NCI-H1694 (cell line): Measurements from ENCODE around the gene LBH.
A peak's percentile ranks its signal among the peaks of the same experiment; 100 is the strongest.

Source experiments
- DNase-seq: peaks from one replicate; lab custom pipeline; 2025; lab: John Stamatoyannopoulos, UW

LBH gene

DNA sequence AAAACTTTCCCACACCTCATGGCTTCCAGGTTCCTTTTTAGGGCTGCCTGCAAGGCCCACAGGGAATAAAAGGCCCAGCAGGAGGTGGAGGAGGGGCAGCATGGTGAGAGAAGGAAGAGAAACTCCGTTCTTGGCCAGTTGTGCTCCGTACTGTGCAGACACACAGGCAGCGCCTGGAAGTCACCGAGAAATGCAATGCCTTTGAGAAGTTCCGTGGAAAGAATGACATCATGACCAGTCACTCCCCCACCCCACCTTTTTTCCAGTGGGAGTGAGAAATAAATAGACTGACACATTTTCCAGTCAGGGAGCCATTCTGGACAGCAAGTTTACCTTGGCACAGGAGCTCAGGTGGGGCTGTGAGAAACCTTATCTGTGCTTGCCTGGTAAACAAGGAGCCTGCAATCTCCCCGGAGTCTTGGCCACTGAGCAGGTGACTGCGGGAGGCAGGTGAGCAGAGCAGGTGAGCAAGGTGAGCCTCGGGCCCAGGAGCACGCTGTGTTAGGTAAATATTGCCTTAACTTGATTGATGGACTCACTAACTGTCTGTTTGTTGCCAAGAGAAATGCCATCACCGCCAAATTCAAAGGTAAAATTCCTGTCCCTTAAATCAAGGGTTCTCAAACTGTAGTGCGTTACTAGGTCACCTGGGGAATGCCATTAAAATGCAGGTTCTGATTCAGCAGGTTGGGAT lies 13.5 kb upstream of the LBH start:
- no peak for DNase-seq

DNA sequence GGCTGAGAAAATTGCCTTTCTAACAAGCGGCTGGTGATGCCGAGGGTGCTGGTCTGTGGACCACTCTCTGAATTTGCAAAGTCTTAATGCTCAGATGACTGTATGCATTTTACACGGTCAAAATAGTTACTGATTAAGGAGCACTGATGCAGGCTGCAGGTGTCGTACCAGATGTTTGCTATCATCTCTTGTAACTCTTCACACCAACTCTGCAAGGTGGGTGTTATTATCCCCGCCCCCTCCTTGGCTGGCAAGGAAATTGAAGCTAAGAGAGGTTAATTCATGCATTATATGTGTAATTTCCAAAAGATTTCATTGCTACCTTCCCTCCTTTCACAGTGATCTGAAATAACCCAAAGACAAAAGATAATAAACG lies 13.0 kb upstream of the LBH start:
- DNase-seq, result no peak

DNA sequence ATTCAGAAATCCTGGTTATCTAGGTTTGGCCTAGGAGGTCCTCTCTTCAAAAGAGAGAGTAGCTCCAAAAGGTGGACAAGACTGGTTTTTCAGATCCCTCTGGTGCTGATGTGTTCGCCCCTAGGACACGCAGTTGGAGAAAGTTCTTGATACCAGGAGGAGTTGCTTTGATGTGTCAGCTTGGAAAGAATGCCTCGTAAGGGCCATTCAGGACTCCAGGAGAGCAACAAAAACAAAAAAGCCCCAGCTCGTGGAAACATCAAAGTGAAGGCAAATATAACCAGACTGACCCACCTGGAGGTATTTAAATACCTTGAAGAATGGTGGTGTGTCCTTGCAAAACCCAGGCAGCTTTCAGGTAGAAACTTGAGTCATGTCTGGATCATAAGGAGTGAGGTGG lies 12.5 kb upstream of the LBH start:
- no peak for DNase-seq

DNA sequence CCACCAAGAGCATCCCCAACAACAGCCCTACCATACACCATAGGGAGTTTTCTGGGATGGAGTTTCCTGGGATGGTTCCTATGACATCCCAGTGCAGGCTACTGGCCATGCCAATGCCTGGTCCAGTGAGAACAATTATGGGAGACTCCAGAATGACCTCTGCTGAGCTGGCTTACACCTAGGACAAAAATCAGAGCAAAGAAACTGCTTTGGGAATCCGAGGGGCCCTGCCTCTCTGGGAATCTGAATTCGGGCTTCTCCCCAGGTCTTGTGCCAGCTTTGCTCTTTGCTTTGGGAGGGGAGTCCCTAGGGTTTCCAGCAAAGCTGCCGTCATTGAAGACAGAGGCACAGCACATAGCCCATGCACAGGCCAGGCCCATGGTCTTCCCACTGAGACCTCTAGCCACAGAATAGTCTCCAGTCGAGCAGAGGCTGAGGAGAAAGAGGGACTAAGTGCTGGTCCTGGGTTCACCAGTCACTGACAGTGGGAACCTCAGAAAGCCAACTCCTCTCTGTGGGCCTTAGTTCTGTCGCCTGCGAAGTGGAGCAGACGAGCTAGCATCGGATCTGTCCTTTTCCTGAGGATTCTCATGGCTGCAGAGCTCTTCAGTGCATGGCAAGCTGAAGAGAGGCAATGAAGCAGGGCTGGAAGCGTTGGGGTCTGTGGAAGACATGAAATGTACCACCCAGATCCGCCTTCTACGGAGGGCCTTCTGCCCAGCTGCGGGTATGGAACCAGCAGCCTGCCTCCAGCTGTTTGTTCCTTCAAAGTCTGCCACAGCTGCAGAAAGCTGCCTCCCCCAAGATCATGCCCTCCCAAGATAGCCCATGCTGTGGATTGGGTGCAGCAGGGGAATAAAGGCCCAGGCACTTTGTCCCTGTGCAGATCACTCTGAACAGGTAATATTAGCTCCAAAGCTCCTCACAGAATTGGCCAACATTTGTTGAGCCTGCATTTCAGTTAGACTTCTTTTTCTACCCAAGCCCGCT lies 11.2 kb upstream of the LBH start:
- no peak for DNase-seq

DNA sequence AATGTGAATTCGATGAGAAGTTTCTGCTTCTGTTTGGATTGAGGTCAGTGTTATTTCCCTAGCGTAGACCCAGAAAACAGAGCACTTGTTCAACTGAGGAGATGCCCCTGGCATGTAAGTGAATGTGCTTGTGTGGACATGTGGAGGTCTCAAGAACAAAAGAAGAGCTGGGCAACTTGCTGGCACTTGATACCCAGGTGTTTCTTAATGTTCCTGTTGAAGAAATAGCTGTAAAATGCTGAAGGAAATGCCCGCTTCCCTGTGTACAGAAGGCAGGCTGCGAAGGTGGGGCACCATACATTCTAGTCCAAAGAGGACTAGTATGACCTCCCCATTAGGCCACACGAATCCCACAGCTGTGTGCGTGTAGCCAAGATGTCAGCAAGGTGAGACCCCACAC lies 9.8 kb upstream of the LBH start:
- no peak for DNase-seq

DNA sequence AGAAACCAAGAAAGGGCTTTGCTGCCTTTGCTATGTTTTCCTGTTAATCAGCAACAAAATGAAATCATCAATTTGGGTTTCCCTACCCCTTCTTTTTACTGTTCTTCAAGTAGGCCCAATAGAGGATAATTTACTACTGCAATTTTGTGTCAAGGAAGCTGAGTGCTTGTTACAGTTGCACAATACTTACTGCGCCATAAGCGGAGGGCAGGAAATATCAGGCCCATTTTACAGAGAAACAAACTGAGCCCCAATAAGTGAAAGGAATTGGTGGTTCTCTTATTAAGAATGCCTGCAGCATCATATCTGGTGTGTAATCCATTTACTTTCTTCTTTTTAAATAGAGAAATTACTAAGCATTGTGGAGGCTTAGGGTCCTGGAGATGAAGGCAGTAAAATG lies 9.3 kb upstream of the LBH start:
- DNase-seq, result no peak

DNA sequence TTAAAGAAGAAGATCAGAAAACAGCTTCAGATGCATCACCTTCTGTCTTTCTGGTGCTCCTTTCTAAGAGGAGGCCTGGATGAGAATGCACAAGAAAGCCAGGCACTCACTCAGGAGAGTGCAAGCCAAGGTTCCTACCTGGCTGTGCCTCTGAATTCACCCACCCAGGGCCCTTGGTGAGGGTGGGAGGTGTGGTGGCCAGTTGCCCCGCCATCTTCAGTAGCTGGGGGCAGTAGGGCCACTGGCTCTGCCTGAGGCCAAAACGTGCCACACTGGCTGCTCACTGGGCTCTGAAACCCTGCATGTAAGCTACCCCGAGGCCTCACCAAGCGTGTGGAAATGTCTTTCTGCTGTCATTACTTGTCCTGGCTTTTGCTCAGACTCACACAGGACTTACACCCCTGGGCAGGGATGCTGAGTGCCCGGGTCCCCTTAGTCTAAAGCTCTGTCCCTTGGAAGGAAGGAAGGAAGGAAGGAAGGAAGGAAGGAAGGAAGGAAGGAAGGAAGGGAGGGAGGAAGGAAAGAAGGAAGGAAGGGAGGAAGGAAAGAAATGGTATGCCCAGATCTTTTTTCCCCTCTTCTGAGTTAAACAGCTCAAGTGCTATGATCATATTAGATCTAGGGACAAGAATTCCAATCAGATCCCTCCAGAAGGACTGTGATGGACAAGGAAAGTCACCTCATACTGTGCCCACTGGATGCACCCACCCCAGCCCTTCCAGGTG lies 8.5 kb upstream of the LBH start:
- DNase-seq, result no peak

DNA sequence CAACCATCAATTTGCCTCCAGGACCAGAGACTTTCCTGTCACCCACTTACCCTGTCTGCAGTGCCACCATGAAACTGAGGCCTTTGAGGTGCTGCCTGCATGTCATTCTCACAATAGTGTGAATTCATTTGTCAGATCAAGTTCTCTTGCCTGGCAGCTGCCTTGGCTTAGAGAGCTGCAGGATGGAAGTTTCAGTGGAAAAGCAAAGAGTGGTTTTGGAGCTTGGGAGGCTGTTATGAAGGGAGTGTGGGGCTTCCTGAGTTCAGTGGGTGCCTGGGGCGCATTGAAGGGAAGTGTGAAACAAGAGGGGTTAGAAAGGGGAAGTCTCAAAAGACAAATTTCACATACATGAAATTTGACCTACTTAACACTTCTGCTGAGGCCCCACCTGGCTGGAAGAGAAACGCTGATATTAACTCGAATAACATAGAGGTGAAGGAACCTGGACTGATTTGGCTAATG lies 7.9 kb upstream of the LBH start:
- DNase-seq, result no peak

DNA sequence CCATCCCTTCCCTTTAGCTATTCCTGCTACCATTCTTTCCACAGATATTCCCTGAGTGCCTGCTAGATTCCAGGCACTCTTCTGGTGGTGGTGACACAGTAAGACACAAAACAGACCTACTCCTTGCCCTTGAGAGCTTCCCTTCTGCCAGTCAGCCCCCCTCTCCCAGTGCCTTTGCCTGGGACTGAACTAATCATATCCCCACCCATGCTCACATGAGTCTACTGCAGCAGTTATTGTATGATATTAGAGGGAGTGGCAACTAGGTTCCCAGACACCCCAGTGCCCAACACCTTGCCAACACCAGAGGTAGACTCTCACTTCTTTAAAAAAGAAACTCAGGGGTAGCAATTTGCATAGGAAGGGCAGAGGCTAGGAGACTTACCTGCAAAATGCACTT lies 7.2 kb upstream of the LBH start:
- no peak for DNase-seq

DNA sequence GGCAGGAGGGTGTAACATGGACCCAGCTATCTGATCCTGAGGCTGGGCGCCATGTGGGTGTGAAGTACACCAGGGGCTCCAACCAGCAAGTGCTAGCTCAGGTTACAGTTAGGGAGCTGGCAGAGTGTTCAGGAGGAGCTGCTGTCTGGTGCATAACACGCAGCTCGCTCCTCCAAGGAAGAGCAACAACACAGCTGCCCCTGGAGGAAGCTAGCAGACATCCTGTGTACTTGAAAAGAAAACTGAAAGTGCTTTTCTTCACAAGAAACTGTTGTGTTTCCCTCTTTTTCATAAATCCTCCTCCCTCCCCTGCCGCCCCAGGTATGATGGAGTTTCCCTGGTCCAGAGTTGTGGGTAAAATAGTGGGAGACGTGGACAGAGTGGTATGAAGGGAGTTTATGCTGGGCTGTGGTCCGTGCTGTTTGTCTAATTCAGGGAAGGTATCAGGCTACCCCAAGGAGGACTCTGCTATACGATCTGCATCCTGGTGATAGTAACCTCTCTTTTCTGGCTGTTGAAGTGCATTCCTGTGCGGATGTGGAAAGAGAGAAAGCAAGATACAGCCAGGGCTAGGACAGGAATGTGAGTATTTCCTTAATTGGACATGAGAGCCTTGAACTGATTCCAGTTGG lies 6.1 kb upstream of the LBH start:
- no peak for DNase-seq

DNA sequence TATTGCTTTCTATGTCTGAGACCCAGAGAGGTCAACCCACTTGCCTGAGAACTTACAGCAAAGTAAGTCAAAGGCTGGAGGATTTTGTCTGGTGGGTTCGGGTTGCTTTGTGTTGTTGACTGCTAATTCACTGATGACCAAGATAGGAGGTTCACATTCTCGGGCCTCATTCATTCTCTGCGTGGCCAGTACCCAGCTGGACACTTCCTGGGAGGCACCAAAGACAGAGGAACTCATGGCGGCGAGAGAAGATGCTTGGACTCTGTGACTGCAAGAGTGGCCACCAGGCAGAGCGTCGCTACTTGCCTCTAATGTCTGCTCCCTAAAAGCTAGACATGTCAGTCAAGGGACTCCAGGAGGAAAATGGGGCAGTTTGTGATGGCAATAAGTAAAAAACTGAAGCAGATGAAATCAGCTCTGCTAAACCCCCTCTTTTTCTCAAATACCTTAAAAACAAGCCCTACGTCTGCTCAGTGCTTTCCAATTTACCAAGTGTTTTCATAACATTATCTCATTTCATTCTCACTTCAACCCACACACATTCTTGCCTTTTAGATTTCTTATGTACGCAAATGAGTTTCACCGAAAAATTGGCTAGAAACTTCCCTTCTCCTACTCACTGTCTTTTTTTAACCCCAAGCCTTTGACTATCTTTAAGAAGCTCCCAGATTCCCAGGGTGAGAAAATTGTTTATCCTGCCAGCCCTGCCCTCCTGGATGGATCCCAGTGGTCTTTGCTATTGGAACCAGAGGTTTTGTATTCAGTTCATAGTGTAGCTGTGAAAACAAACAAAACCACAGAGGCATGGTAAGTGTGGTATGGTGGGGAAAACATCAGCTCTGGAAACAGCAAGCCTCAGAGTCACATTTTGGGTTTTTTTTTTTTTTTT lies 4.9 kb upstream of the LBH start:
- no peak for DNase-seq

DNA sequence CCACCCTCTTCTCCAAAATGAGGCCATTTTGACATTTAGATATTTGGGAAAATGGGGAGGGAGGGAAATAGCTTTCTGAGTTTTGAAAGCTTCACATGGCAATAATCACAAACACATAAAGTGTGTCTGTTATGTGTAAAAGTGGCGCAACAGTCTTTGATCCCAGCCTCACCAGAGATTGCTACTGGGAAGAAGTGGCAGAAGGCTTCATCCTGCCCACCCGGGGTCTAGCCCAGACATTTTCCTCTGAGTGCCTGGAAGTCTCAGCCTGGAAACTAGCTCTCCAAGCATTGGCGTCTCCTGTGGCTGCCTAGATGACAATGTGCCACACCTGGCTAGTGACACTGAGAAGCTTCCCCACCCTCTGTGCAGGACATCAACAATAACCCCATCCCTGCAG lies 1.7 kb upstream of the LBH start:
- DNase-seq, result no peak

DNA sequence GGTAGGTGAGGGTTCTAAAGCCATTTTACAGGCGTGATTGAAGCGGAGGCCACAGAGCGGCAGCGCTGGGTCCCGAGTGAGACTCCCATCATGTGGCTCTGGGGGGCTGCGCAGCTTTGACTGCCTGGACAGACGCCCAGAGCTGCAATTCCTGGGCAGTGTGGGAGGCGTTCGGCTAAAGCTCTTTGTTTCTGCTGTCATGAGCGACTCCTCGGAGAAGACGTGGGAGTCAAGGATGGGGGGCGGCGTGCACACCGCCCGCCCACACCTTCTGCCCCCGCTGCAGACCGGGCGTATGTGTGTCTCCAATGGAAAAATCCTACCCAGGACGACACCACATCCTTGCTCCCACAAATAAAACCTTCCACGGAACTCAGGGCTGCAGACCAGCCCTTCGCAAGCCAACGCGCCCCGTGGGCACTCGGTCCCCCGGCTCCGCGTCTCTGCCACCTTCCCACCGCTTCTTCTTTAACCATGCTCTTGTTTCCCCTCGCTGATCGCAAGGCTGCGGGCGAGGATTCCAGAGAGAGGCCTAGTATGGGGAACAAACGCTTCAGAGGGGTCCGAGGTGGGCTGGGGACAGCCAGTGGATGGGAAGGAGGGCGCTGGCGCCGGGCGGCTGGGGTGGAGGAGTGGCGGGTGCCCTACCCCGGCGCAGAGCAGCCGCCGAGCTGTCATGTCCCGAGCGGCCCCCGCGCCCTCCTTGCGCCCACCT lies 680 bp upstream of the LBH start:
- DNase-seq, result no peak

DNA sequence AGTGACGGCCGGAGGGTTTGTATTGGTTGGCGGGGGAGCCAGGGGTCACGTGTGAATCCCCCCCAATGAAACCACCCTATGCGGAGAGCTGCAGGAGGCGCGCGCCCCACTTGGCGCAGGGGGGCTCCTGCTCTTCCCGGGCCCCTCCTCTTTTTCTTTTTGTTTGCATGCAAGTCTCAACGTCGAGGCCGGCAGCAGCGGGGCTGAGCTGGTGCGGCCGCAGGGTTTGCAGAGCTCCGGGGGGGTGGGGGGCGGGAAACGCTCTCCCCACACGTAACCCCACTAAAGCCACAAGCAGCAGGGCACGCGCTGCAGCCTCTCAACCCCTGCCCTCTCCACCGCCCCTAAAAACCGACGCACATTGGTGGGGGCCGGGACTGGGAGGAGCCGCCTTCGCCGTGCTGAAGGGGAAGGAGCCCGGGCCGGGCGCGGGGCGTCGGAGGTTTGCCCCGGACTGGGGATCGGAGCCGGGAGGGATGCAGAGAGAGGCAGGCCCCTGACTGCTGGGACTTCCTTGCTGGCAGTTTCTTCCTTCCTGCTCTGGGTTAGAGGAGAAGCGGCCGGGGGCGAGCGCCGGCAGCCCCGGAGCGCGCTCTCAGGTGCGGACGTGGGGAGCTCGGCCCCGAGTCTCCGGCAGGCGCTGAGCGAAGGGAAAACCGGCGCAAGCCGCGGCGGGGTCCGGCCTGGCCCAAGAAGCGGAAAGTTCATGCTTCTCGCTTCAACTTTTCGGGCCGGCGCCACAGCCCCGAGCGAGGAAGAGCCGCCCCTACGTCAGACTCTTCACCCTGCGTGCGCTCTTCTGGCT lies 864 bp downstream of the LBH start:
- peak; percentile 65 for DNase-seq

DNA sequence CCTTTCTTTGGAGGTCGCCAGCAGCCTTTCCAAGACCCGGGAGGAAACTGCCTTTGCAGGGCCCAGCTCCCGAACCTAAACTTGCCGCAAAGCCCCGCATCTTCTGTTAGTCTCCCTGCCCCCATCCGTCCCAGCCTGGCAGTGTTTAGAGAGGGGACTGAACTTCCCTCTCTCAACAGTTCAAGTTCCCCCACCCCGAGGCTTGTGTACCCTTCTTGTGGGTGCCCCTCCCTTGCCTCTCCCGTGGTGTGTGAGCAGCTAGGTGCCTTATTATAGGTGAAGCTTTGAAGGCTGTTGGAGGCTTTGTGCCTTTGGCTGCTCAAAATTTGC lies 1.4 kb downstream of the LBH start:
- DNase-seq, result no peak

DNA sequence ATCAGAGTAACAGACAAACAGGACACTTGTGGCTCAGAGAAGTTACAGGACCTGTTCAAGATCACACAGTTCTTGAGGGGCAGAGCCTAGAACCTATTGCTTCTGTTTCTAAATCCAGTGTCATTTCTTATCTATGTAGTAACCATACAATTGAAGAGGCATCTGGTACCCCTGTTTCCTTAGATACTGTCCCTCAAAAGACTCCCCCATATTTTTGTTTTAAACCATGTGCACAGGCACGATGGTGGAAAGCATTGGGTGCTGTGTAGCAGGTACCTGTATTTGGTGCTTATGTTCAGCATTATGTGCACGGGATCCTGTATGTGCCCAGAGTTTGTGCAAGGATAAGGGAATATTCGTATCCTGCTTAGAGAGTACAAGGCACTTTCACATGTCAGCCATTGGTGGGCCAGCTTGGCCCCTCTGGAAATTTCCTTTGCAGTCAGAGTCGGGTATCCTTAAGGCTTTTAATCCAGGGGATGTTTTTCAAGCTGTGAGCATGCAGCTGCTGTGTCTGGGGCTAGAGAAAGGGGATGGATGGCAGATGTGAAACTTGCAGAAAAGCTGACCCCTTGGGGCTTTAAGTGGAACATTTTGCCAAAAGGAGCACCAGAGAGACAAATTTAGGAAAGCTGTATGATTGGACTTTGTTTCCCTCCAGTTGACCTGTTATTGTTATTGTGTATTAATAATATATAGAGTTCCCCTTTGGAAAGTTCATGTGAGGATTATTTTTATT lies 2.1 kb downstream of the LBH start:
- DNase-seq, result no peak

DNA sequence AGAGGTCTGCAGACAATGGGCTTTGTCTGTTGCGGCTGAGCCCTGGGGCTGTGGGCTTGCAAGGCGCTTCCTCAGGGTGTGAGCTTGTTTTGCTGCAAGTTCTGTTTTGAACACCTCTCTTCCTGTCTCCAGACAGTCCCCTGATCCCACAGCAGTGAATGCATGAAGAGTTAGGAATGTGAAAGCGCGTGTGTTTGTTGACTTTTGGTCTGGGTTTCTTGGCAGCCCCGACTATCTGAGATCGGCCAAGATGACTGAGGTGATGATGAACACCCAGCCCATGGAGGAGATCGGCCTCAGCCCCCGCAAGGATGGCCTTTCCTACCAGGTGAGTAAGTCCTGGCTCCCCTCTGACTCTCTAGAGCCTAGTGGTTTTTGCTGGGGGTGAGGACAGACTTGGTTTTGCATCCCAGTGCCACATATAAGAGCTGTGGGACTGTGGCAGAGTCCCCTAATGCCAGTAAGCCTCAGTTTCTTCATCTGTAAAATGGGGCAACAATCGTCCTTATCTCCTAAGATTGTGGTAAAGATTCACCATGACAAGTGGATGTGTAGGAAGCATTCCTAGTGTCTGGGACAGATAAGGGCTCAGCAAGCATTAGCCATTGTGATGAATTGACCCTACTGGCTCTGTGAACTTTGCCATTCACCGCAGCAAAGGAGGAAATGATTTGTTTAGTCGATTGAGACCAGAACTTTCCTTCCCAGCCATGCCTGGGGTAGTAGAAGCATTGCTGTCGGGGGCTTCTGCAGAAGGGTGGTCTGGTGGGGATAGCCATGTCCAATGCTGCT lies 3.0 kb downstream of the LBH start:
- DNase-seq, result no peak

DNA sequence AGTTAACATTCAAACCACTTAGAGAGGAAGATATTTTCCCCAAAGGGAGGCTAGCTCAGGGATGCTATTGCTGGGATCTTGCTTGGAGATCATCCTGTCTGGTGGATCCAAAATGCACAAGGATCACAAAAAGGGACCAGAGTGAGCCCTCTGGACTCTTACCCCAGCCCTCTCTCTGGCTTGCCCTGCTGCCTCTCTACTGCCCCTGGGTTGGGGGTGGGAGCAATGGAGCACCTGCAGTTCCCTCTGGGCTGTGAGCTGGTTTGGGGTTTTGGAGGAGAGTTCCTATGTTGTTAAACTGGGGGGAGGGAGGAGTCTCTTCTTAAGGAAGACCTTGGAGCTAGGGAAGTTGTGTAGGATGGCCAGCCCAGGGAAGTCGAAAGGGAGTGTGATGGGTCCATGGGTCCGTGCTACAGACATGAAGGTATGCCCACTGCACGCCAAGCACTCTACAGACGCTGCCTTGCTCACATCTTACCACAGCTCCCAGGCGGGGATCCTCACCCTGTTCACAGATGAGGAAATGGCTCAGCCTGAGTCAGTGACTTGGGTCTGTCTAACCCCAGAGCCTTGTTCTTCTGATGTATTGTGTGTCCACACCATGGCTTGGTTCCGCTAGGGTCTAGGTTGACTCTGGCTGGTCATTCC lies 3.8 kb downstream of the LBH start:
- DNase-seq, result no peak
